K562 (cell line): ENCODE results near the gene MYO1D. TPM values are rescaled to one million over a fixed set of nuclear protein-coding genes. Genes with fewer than 3 reads are reported as not detected.

Experiments used
- ATAC-seq: fragments of 200-7000 bp; cut with Tn5 transposase; 3 replicates; pipeline ENCODE4 v1.9.1; 2020; ENCODE audit warnings: moderate library complexity
- BruUV-seq: library from RNA; stranded (reverse); fragments of 400-500 nt; replicated peaks from 2 replicates; lab custom pipeline; 2021; lab: Mats Ljungman, UMichigan
- CTCF ChIA-PET: fragments of 300-600 bp; formaldehyde crosslinking; extraction: SDS; loops from one replicate; lab custom pipeline; 2021; ENCODE audit warnings: low intra/inter-chr PET ratio; lab: Yijun Ruan, JAX
- POLR2A ChIA-PET: fragments of 300-600, 350-650 bp; sonication (Branson Sonifier 250); formaldehyde crosslinking; extraction: SDS; loops from one replicate; lab custom pipeline; 2021; ENCODE audit warnings: antibody characterized with exemption, inconsistent platforms; lab: Yijun Ruan, JAX
- DNase-seq, 4 experiments: peaks; one replicate each; pipeline versions ENCODE4 v3.0.0 to v3.0.0-alpha.2; 2011 to 2018; ENCODE audit warnings: low spot score in 3 of 4, mixed read lengths in 3 of 4; ENCODE audit errors: extremely low read depth in 1 of 4
- FAIRE-seq: peaks from 2 replicates; lab custom pipeline; 2011; peaks lifted over from hg19 to GRCh38; lab: Jason Lieb, UNC
- H2AFZ ChIP-seq: 2 replicates; pipeline ENCODE4 v1.6.0; 2011; ENCODE audit warnings: low read depth, low read length, control low read depth, inconsistent platforms
- H3K27ac ChIP-seq: fragments of 200-600 bp; 3 replicates; pipeline ENCODE4 v1.8.0; 2011; ENCODE audit warnings: low read depth, mild to moderate bottlenecking, control low read depth, inconsistent platforms, low read length, moderate library complexity, mixed read lengths; ENCODE audit errors: extremely low read depth
- H3K27me3 ChIP-seq, 2 experiments: fragments of 300-600 bp in 1 of 2; 2 replicates in 1 of 2; 3 replicates in 1 of 2; pipeline versions ENCODE4 v1.6.0 to v1.8.0; 2011; ENCODE audit warnings: inconsistent platforms in 2 of 2, low read length in 2 of 2, mild to moderate bottlenecking in 1 of 2, mixed read lengths in 1 of 2, moderate library complexity in 1 of 2; ENCODE audit not compliant: control insufficient read depth in 2 of 2, insufficient read depth in 2 of 2
- H3K36me3 ChIP-seq: fragments of 300-600 bp; 3 replicates; pipeline ENCODE4 v1.8.0; 2011; ENCODE audit warnings: mild to moderate bottlenecking, low read length, inconsistent platforms; ENCODE audit not compliant: control insufficient read depth, insufficient read depth
- H3K4me1 ChIP-seq, 2 experiments: fragments of 200-600 bp in 1 of 2; replicated peaks in 1 of 2; 2 replicates in 1 of 2; 3 replicates in 1 of 2; pipeline versions ENCODE4 v1.5.1 to v1.8.0; 2011; ENCODE audit warnings: inconsistent platforms in 2 of 2, low read length in 2 of 2, mild to moderate bottlenecking in 1 of 2, mixed read lengths in 1 of 2, moderate library complexity in 1 of 2; ENCODE audit not compliant: control insufficient read depth in 2 of 2, insufficient read depth in 2 of 2
- H3K4me2 ChIP-seq: 2 replicates; pipeline ENCODE4 v1.6.1; 2011; ENCODE audit warnings: low read length, control low read depth, inconsistent platforms, mixed read lengths; ENCODE audit not compliant: insufficient read depth
- H3K4me3 ChIP-seq: fragments of 200-600 bp; sonication (generic), shearing (Covaris generic); 2 replicates; pipeline ENCODE4 v1.5.1; 2016; ENCODE audit warnings: control low read depth, inconsistent platforms
- H3K79me2 ChIP-seq: fragments of 200-600 bp; 3 replicates; pipeline ENCODE4 v1.8.0; 2011; ENCODE audit warnings: low read length, inconsistent platforms; ENCODE audit not compliant: control insufficient read depth, insufficient read depth
- H3K9ac ChIP-seq, 2 experiments: 2 replicates each; pipeline versions ENCODE4 v1.6.0 to v1.6.1; 2011; ENCODE audit warnings: low read depth in 2 of 2, low read length in 2 of 2, control low read depth in 1 of 2, inconsistent platforms in 1 of 2, mild to moderate bottlenecking in 1 of 2, mixed read lengths in 1 of 2; ENCODE audit not compliant: insufficient read depth in 1 of 2
- H3K9me1 ChIP-seq: one replicate; pipeline ENCODE4 v1.6.0; 2011; ENCODE audit warnings: inconsistent platforms, mild to moderate bottlenecking, low read length, moderate library complexity; ENCODE audit not compliant: control insufficient read depth, insufficient read depth
- H3K9me3 ChIP-seq: replicated peaks from 2 replicates; pipeline ENCODE4 v1.5.1; 2011; ENCODE audit warnings: low read depth, low read length, inconsistent platforms; ENCODE audit not compliant: control insufficient read depth, insufficient read depth
- H4K20me1 ChIP-seq: replicated peaks from 2 replicates; pipeline ENCODE4 v1.6.1; 2011; ENCODE audit warnings: low read length, inconsistent platforms, mixed read lengths; ENCODE audit not compliant: control insufficient read depth, insufficient read depth
- ADNP ChIP-seq: fragments of 200-800 bp; sonication (Bioruptor generic); IDR thresholded peaks from 2 replicates; pipeline ENCODE4 v1.6.1; 2016; ENCODE audit warnings: missing genetic modification characterization, missing compliant biosample characterization
- CSDE1 ChIP-seq, 2 experiments: fragments of 450-650 bp; IDR thresholded peaks; 2 replicates each; pipeline ENCODE4 v1.6.1; 2016; ENCODE audit warnings: mild to moderate bottlenecking in 1 of 2
- EP300 ChIP-seq: IDR thresholded peaks from 2 replicates; pipeline ENCODE4 v1.6.1; 2012; ENCODE audit warnings: low read length, improper control_type of control experiment
- KDM2B ChIP-seq: fragments of 250-450 bp; sonication (Bioruptor Pico); IDR thresholded peaks from 2 replicates; pipeline ENCODE4 v1.8.0; 2021; ENCODE audit warnings: mild to moderate bottlenecking, moderate library complexity
- MBD2 ChIP-seq: sonication (generic); IDR thresholded peaks from 2 replicates; pipeline ENCODE4 v1.6.1; 2016; ENCODE audit warnings: low read depth, borderline replicate concordance
- NFIX ChIP-seq: fragments of 250-450 bp; sonication (Bioruptor Pico); IDR thresholded peaks from 2 replicates; pipeline ENCODE4 v1.4.0; 2020; ENCODE audit warnings: low read depth, mild to moderate bottlenecking, moderate library complexity
- NKRF ChIP-seq: fragments of 450-650 bp; IDR thresholded peaks from 2 replicates; pipeline ENCODE4 v1.6.1; 2016; ENCODE audit warnings: borderline replicate concordance
- PTRF ChIP-seq: fragments of 450-650 bp; IDR thresholded peaks from 2 replicates; pipeline ENCODE4 v1.6.1; 2016; ENCODE audit warnings: mild to moderate bottlenecking, missing genetic modification characterization, missing compliant biosample characterization
- PURB ChIP-seq: sonication (generic); formaldehyde crosslinking; IDR thresholded peaks from 2 replicates; pipeline ENCODE4 v1.9.0; 2021; ENCODE audit warnings: low read depth, mild to moderate bottlenecking, missing genetic modification reagents
- TFAM ChIP-seq: fragments of 250-450 bp; sonication (Bioruptor Pico); conservative IDR thresholded peaks from 2 replicates; pipeline ENCODE4 v1.5.0; 2021; ENCODE audit warnings: mild to moderate bottlenecking, moderate library complexity
- ZNF197 ChIP-seq: fragments of 200-800 bp; sonication (Bioruptor generic); IDR thresholded peaks from 2 replicates; pipeline ENCODE4 v1.6.1; 2016; ENCODE audit warnings: low read depth, missing genetic modification characterization, missing compliant biosample characterization
- ZNF699 ChIP-seq: fragments of 250-450 bp; sonication (Bioruptor Pico); IDR thresholded peaks from 2 replicates; pipeline ENCODE4 v1.8.0; 2021; ENCODE audit warnings: mild to moderate bottlenecking, moderate library complexity; ENCODE audit not compliant: insufficient replicate concordance
- WGBS: fragments of 100-300 bp; shearing (Covaris generic); methylation state at CpG from one replicate; pipeline ENCODE4 v1.1.6; 2016; ENCODE audit warnings: low coverage, mixed read lengths; ENCODE audit not compliant: insufficient coverage; ENCODE audit errors: missing lambda C conversion rate; 5-methylcytosine and 5-hydroxymethylcytosine counted together
- in situ Hi-C: fragments of 300-500 bp; cut with MboI; formaldehyde crosslinking; loops from 4 replicates; pipeline ENCODE4 v1.15.0; 2018; ENCODE audit warnings: inconsistent platforms, mixed read lengths
- intact Hi-C: fragments of 100-400 bp; cut with micrococcal nuclease; formaldehyde crosslinking; loops from 2 replicates; pipeline ENCODE4 v1.14.2; 2022
- polyA plus RNA-seq, 8 experiments: library from polyadenylated mRNA; depleted of rRNA in 4 of 8; stranded (reverse) in 5 of 8; unstranded in 3 of 8; fragments of >200 nt; fragmentation: Nextera tagmentation in 2 of 8; fragmentation: Illumina TruSeq in 1 of 8; extraction: Ambion mirVana in 2 of 8; extraction: Trizol in 1 of 8; gene quantifications; 2 replicates each; pipeline versions ENCODE4 v1.2.1 to v1.2.3, GENCODE V29; 2011 to 2014; ENCODE audit warnings: inconsistent platforms in 1 of 8, missing spikeins in 1 of 8
- total RNA-seq, 7 experiments: library from RNA; depleted of rRNA in 6 of 7; stranded (reverse); fragments of >200 nt in 6 of 7; fragmentation: Illumina TruSeq in 2 of 7; extraction: Trizol in 2 of 7; gene quantifications; 2 replicates each; pipeline versions ENCODE4 v1.2.1 to v1.2.3, GENCODE V29; 2011 to 2021; ENCODE audit warnings: low replicate concordance in 1 of 7
- TF ChIP-seq, protein P1 (sequence below), 3 experiments: fragments of 200-800 bp in 1 of 3; sonication (Bioruptor generic) in 1 of 3; sonication (generic) in 1 of 3; formaldehyde crosslinking in 1 of 3; IDR thresholded peaks; 2 replicates each; pipeline versions ENCODE4 v1.6.1 to v1.8.0; 2016 to 2022; ENCODE audit warnings: mild to moderate bottlenecking in 2 of 3, missing compliant biosample characterization in 2 of 3, missing genetic modification characterization in 2 of 3, missing genetic modification reagents in 1 of 3
- TF ChIP-seq, protein P2 (sequence below): sonication (generic); formaldehyde crosslinking; IDR thresholded peaks from 2 replicates; pipeline ENCODE4 v1.8.0; 2022; ENCODE audit warnings: mild to moderate bottlenecking, missing genetic modification reagents, borderline replicate concordance
- TF ChIP-seq, protein P3 (sequence below): fragments of 250-450 bp; sonication (Bioruptor Pico); IDR thresholded peaks from 2 replicates; pipeline ENCODE4 v1.8.0; 2021; ENCODE audit warnings: moderate library complexity, mild to moderate bottlenecking, inconsistent platforms

The MYO1D gene
- total and polyA plus RNA-seq, 9 of the 15 experiments (the other 6 are each of a cell fraction or from before 2014, with no cell fraction given), result 2.1 to 71.2 (median 45.4) TPM

GRCh38 chr17:32568705-32569104 is 308.2 kb downstream of the MYO1D start:
- WGBS, result 39% methylated on average over 4 of the region's 4 CpGs
- DNase-seq (no peak), ATAC-seq (no peak), FAIRE-seq (no peak)
- Histone ChIP-seq H3K4me3 (no peak overlapping the region), H3K4me2 (no peak overlapping the region), H3K27ac (no peak overlapping the region), H3K9me3 (no peaks in the 10 kb centered on the region), H3K79me2 (no peaks in the 10 kb centered on the region), H2AFZ (no peak overlapping the region), H3K9ac (no peak overlapping the region), H3K4me1 (no peaks in the 10 kb centered on the region), H3K36me3 (no peaks in the 10 kb centered on the region; the same call in 2 of the 3 replicates), H4K20me1 (no peaks in the 10 kb centered on the region), H3K9me1 (no peaks in the 10 kb centered on the region), H3K27me3 (no peaks in the 10 kb centered on the region)
- in situ Hi-C loops (no loop called here), intact Hi-C loops (no loop called here)
- no TSS peak for BruUV-seq
- CTCF ChIA-PET, result no interaction called here
- POLR2A ChIA-PET, result no interaction called here
- TF ChIP-seq PURB, result no peak
- no peak for TF ChIP-seq ADNP (tag)
- no peak for TF ChIP-seq MBD2
- TF ChIP-seq TFAM (CRISPR knock-in tag), result no peak
- TF ChIP-seq, protein P1, sequence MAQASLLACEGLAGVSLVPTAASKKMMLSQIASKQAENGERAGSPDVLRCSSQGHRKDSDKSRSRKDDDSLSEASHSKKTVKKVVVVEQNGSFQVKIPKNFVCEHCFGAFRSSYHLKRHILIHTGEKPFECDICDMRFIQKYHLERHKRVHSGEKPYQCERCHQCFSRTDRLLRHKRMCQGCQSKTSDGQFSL (CRISPR knock-in tag; IDR thresholded peaks at IDR 0.05), result no peak
- TF ChIP-seq, protein P1 (tag; IDR thresholded peaks at IDR 0.05), result no peak
- TF ChIP-seq NKRF, result no peak
- no peak for TF ChIP-seq ZNF197 (CRISPR knock-in tag)
- TF ChIP-seq NFIX (CRISPR knock-in tag), result no peak
- TF ChIP-seq ZNF699 (CRISPR knock-in tag), result no peak
- TF ChIP-seq, protein P2, sequence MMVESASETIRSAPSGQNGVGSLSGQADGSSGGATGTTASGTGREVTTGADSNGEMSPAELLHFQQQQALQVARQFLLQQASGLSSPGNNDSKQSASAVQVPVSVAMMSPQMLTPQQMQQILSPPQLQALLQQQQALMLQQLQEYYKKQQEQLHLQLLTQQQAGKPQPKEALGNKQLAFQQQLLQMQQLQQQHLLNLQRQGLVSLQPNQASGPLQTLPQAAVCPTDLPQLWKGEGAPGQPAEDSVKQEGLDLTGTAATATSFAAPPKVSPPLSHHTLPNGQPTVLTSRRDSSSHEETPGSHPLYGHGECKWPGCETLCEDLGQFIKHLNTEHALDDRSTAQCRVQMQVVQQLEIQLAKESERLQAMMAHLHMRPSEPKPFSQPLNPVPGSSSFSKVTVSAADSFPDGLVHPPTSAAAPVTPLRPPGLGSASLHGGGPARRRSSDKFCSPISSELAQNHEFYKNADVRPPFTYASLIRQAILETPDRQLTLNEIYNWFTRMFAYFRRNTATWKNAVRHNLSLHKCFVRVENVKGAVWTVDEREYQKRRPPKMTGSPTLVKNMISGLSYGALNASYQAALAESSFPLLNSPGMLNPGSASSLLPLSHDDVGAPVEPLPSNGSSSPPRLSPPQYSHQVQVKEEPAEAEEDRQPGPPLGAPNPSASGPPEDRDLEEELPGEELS (CRISPR knock-in tag), result no peak
- no peak for TF ChIP-seq EP300
- no peak for TF ChIP-seq KDM2B (CRISPR knock-in tag)
- TF ChIP-seq, protein P3, sequence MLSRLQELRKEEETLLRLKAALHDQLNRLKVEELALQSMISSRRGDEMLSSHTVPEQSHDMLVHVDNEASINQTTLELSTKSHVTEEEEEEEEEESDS (CRISPR knock-in tag), result no peak
- no peak for TF ChIP-seq CSDE1 (IDR thresholded peaks at IDR 0.05)
- no peak for TF ChIP-seq PTRF (tag)
